ENCODE data around the gene SMARCA2.

GRCh38 chr9:2220036-2220435 lies 204.9 kb downstream of the SMARCA2 start:
- TF ChIP-seq TAF1 (IDR thresholded peaks at IDR 0.05; ENCODE audit: low read depth) (no peak), FOXM1 (IDR thresholded peaks at IDR 0.05; ENCODE audit: borderline replicate concordance, low read depth) (no peak), YY1 (IDR thresholded peaks at IDR 0.05; ENCODE audit: low read depth) (no peak), REST (IDR thresholded peaks at IDR 0.05; ENCODE audit: low read depth) (no peak), EP300 (IDR thresholded peaks at IDR 0.05; ENCODE audit: borderline replicate concordance) (no peak), CEBPB (IDR thresholded peaks at IDR 0.05) (no peak), TEAD4 (IDR thresholded peaks at IDR 0.05) (no peak), ZBTB7A (IDR thresholded peaks at IDR 0.05; ENCODE audit: low read depth) (no peak), MAX (IDR thresholded peaks at IDR 0.05) (no peak), EGR1 (IDR thresholded peaks at IDR 0.05) (no peak), USF1 (IDR thresholded peaks at IDR 0.05) (no peak), CREB1 (IDR thresholded peaks at IDR 0.05; ENCODE audit: low read depth) (no peak)

All from Ishikawa (cell line).